ENCODE data around the gene PHF21B.

Gene PHF21B

DNA sequence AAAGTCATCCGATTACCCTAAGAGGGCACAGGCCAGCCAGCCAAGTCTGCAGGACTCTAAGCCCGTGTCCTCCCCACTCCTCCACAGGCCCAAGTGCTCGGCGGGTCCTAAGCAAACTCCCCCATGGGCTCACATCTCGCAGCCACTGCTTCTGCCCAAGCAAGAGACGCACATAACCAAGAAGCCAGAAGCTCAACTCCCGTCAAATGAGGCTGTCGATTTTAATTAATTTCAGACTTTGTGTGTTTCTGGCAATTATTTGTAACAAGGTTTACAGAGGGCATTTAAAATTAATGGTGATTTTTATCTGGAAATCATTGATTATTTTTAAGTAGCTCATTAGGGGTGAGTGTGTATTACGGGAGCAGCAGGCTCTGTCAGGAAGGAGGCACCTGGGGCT lies 27.4 kb downstream of the PHF21B start:
- Histone ChIP-seq H3K27me3 (ENCODE audit: insufficient read depth, low read length) (no peaks in the 10 kb centered on the region), H2AFZ (ENCODE audit: low read length) (no peak overlapping the region), H3K9me2 (ENCODE audit: low read depth, low read length) (no peaks in the 10 kb centered on the region), H3K4me2 (ENCODE audit: low read length) (no peak overlapping the region), H3F3A (ENCODE audit: insufficient read depth, low read length) (no peaks in the 10 kb centered on the region), H4K20me1 (ENCODE audit: insufficient read depth, low read length) (no peaks in the 10 kb centered on the region), H3K36me3 (ENCODE audit: insufficient read depth, low read length) (no peaks in the 10 kb centered on the region), H3K4me3 (ENCODE audit: low read depth, low read length, poor library complexity, severe bottlenecking) (no peak overlapping the region), H3K27ac (ENCODE audit: low read depth, low read length, poor library complexity, severe bottlenecking) (no peak overlapping the region), H3K79me2 (ENCODE audit: insufficient read depth, low read length) (no peaks in the 10 kb centered on the region), H3K4me1 (ENCODE audit: insufficient read depth, low read length, severe bottlenecking) (no peaks in the 10 kb centered on the region), H3K9ac (ENCODE audit: low read length) (no peak overlapping the region), H3K9me3 (ENCODE audit: low read length) (no peaks in the 10 kb centered on the region)
- TF ChIP-seq EZH2 (IDR thresholded peaks at IDR 0.05; ENCODE audit: borderline replicate concordance, low read length), result no peak
- TF ChIP-seq, protein P1, sequence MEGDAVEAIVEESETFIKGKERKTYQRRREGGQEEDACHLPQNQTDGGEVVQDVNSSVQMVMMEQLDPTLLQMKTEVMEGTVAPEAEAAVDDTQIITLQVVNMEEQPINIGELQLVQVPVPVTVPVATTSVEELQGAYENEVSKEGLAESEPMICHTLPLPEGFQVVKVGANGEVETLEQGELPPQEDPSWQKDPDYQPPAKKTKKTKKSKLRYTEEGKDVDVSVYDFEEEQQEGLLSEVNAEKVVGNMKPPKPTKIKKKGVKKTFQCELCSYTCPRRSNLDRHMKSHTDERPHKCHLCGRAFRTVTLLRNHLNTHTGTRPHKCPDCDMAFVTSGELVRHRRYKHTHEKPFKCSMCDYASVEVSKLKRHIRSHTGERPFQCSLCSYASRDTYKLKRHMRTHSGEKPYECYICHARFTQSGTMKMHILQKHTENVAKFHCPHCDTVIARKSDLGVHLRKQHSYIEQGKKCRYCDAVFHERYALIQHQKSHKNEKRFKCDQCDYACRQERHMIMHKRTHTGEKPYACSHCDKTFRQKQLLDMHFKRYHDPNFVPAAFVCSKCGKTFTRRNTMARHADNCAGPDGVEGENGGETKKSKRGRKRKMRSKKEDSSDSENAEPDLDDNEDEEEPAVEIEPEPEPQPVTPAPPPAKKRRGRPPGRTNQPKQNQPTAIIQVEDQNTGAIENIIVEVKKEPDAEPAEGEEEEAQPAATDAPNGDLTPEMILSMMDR (IDR thresholded peaks at IDR 0.05; ENCODE audit: low read length), result no peak

DNA sequence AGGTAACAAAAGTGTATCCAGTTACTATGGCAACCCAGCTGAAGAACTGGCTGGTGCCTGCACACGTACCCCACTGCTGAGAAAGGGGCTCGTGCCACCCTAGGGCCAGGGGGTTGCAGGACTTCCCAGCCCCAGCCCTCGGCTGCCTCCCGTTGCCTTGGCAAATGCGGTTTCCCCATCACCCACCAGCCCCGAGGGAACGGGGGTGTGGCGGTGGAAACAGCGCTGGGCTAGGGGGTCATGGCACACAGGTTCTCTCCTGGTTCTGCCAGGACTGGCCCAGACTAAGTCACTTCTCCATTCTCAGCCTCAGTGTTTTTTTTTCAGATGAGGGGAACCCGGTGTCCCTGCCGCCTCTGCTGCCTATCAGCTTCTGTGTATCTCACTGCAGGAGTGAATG lies 27.9 kb downstream of the PHF21B start:
- Histone ChIP-seq H3K27me3 (ENCODE audit: insufficient read depth, low read length) (no peaks in the 10 kb centered on the region), H4K20me1 (ENCODE audit: insufficient read depth, low read length) (no peaks in the 10 kb centered on the region), H3K36me3 (ENCODE audit: insufficient read depth, low read length) (no peaks in the 10 kb centered on the region), H3K4me3 (ENCODE audit: low read depth, low read length, poor library complexity, severe bottlenecking) (no peak overlapping the region), H3K27ac (ENCODE audit: low read depth, low read length, poor library complexity, severe bottlenecking) (no peak overlapping the region), H3K9me2 (ENCODE audit: low read depth, low read length) (no peaks in the 10 kb centered on the region), H3K79me2 (ENCODE audit: insufficient read depth, low read length) (no peaks in the 10 kb centered on the region), H2AFZ (ENCODE audit: low read length) (no peak overlapping the region), H3K4me1 (ENCODE audit: insufficient read depth, low read length, severe bottlenecking) (no peaks in the 10 kb centered on the region), H3F3A (ENCODE audit: insufficient read depth, low read length) (no peaks in the 10 kb centered on the region), H3K9ac (ENCODE audit: low read length) (no peak overlapping the region), H3K4me2 (ENCODE audit: low read length) (no peak overlapping the region), H3K9me3 (ENCODE audit: low read length) (no peaks in the 10 kb centered on the region)
- TF ChIP-seq, protein P1 (IDR thresholded peaks at IDR 0.05; ENCODE audit: low read length), result no peak
- no peak for TF ChIP-seq EZH2 (IDR thresholded peaks at IDR 0.05; ENCODE audit: borderline replicate concordance, low read length)

DNA sequence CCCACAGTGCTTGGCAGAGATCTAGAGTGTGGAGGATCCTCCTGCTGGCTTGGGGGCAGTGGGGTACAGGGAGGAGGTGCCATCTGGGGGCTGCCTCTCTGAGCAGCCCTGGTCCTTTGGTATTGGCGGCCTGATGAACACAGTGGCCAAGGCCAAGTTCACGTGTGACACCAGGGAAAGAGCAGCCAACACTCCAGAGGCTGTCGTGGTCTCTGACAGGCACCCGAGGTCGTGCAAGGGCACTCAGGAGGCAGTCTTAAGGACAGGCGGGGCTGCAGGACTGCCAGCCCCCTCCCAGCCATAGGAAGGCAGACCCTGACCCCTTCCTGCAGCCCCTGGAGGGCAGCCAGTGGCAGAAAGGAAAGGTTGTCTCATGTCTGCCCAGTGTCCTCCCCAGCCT lies 30.7 kb downstream of the PHF21B start:
- no peak overlapping the region for H3K27ac ChIP-seq (ENCODE audit: low read depth, low read length, poor library complexity, severe bottlenecking)
- no peak overlapping the region for H3K4me3 ChIP-seq (ENCODE audit: low read depth, low read length, poor library complexity, severe bottlenecking)
- no peaks in the 10 kb centered on the region for H3K27me3 ChIP-seq (ENCODE audit: insufficient read depth, low read length)
- no peaks in the 10 kb centered on the region for H3K79me2 ChIP-seq (ENCODE audit: insufficient read depth, low read length)
- no peaks in the 10 kb centered on the region for H3K9me3 ChIP-seq (ENCODE audit: low read length)
- no peak overlapping the region for H3K9ac ChIP-seq (ENCODE audit: low read length)
- no peaks in the 10 kb centered on the region for H3K4me1 ChIP-seq (ENCODE audit: insufficient read depth, low read length, severe bottlenecking)
- H2AFZ ChIP-seq (ENCODE audit: low read length), result no peak overlapping the region
- no peak overlapping the region for H3K4me2 ChIP-seq (ENCODE audit: low read length)
- H3K9me2 ChIP-seq (ENCODE audit: low read depth, low read length), result no peaks in the 10 kb centered on the region
- no peaks in the 10 kb centered on the region for H3K36me3 ChIP-seq (ENCODE audit: insufficient read depth, low read length)
- TF ChIP-seq, protein P1 (IDR thresholded peaks at IDR 0.05; ENCODE audit: low read length), result no peak
- TF ChIP-seq EZH2 (IDR thresholded peaks at IDR 0.05; ENCODE audit: borderline replicate concordance, low read length), result no peak
- no peaks in the 10 kb centered on the region for H4K20me1 ChIP-seq (ENCODE audit: insufficient read depth, low read length)
- H3F3A ChIP-seq (ENCODE audit: insufficient read depth, low read length), result no peaks in the 10 kb centered on the region
